ENCODE measurements around the gene ARF6. TPM values are rescaled to one million over a fixed set of nuclear protein-coding genes. Genes with fewer than 3 reads are reported as not detected.

ARF6 gene
- total RNA-seq, 1 donor from 2014 or later = 48.6 TPM

DNA sequence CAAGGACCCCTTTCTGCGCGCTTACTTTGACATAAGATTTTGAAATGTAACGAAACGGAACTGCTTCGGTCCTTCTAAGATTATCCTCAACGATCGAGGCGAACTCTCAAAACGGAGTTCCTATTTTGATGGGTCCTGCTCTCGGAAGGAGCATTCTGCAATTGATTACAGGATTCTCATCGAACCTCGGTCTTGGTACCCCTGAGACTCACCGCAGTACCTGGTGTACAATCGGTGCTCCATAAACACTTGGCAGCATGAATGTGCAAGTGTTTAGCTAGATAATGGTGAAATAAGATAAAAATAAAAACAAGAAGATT lies 39.8 kb upstream of the ARF6 start:
- no peak for TF ChIP-seq POLR2AphosphoS5 (IDR thresholded peaks at IDR 0.05; ENCODE audit: insufficient read depth in 1 of 2, low read depth in 1 of 2)
- TF ChIP-seq, protein P1, sequence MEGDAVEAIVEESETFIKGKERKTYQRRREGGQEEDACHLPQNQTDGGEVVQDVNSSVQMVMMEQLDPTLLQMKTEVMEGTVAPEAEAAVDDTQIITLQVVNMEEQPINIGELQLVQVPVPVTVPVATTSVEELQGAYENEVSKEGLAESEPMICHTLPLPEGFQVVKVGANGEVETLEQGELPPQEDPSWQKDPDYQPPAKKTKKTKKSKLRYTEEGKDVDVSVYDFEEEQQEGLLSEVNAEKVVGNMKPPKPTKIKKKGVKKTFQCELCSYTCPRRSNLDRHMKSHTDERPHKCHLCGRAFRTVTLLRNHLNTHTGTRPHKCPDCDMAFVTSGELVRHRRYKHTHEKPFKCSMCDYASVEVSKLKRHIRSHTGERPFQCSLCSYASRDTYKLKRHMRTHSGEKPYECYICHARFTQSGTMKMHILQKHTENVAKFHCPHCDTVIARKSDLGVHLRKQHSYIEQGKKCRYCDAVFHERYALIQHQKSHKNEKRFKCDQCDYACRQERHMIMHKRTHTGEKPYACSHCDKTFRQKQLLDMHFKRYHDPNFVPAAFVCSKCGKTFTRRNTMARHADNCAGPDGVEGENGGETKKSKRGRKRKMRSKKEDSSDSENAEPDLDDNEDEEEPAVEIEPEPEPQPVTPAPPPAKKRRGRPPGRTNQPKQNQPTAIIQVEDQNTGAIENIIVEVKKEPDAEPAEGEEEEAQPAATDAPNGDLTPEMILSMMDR (IDR thresholded peaks at IDR 0.05) = no peak
- no peak for TF ChIP-seq POLR2A (IDR thresholded peaks at IDR 0.05)
- Histone ChIP-seq H3K36me3 (peaks cover 0 to 8% of the 10 kb centered on the region in 2 donors), H3K27me3 (no peaks in the 10 kb centered on the region), H3K4me1 (peaks cover 21% of the 10 kb centered on the region), H3K27ac (peak overlapping the region; percentile 87), H3K4me3 (peak overlapping the region; percentile 78 to 84), H3K9me3 (no peaks in the 10 kb centered on the region)
- no peak for DNase-seq (ENCODE audit: extremely low spot score in 2 of 2)
- intact Hi-C loops (cut with DNase I) = no loop called here

DNA sequence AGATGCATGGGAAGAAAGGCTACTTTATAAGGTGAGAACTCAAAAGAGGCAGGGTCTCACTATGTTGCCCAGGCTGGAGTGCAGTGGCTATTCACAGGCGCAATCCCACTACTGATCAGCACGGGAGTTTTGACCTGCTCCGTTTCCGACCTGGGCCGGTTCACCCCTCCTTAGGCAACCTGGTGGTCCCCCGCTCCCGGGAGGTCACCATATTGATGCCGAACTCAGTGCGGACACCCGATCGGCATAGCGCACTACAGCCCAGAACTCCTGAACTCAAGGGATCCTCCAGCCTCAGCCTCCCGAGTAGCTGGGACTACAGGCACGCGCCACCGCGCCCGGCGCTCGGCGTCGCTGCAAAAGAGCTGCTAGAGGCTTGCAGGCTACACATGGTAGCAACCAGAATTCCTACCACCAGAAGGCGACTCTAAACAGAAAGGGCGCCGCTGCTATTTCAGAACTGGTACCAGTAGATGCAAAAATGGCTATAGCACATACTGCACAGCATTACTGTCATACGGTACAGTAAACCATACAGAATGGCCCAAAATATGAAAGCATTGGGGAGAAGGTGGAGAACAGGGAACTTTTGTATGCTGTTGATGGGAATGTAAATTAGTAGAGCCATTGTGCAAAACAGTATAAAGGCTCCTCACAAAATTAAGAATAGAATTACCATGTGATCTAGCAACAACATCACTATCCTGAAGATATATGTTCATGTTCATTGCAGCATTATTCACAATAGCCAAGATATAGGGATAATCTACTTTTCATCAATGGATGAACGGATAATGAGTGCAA lies 39.1 kb upstream of the ARF6 start:
- H3K9me3 ChIP-seq = no peaks in the 10 kb centered on the region
- peak overlapping the region; percentile 78 to 84 for H3K4me3 ChIP-seq
- TF ChIP-seq POLR2A (IDR thresholded peaks at IDR 0.05) (no peak), POLR2AphosphoS5 (IDR thresholded peaks at IDR 0.05; ENCODE audit: insufficient read depth in 1 of 2, low read depth in 1 of 2) (peak in 1 of 2 donors; percentile 66)
- TF ChIP-seq, protein P1 (IDR thresholded peaks at IDR 0.05) = peak; percentile 51 to 70 (median 67)
- peaks cover 0 to 8% of the 10 kb centered on the region in 2 donors for H3K36me3 ChIP-seq
- intact Hi-C loops (cut with DNase I) = no loop called here
- H3K27ac ChIP-seq = peak overlapping the region; percentile 87
- no peaks in the 10 kb centered on the region for H3K27me3 ChIP-seq
- no peak for DNase-seq (ENCODE audit: extremely low spot score in 2 of 2)
- H3K4me1 ChIP-seq = peaks cover 21% of the 10 kb centered on the region

DNA sequence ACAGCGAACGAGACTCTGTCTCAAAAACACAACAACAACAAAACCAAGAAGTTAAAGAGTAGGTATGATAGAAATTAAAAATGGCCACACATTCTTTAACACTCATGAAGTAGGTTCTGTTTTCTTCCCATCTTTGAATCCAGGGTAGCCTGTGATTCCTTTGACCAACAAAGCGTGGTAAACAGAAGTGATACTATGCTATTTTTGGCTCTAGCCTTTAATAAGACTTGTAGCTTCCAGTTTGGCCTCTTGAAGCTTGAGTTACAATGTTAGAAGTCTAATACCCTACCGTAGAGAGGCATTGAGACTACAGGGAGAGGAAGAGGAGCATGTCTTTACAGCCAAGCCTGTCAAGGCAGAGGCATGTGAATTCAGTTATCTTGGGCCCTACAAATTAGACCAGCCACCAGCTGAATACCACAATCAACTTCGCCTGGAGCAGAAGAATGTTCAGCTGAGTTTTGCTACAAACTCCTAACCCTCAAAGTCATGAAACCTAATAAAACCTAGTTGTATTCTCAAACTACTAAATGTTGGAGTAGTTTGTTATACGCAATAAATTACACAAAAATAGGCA lies 35.4 kb upstream of the ARF6 start:
- no peak for DNase-seq (ENCODE audit: extremely low spot score in 2 of 2)
- Histone ChIP-seq H3K27me3 (no peaks in the 10 kb centered on the region), H3K27ac (no peak overlapping the region), H3K36me3 (no peaks in the 10 kb centered on the region), H3K4me3 (no peak overlapping the region), H3K9me3 (no peaks in the 10 kb centered on the region), H3K4me1 (no peaks in the 10 kb centered on the region)
- TF ChIP-seq POLR2AphosphoS5 (IDR thresholded peaks at IDR 0.05; ENCODE audit: insufficient read depth in 1 of 2, low read depth in 1 of 2) = no peak
- TF ChIP-seq, protein P1 (IDR thresholded peaks at IDR 0.05) = no peak
- no peak for TF ChIP-seq POLR2A (IDR thresholded peaks at IDR 0.05)
- intact Hi-C loops (cut with DNase I) = no loop called here

DNA sequence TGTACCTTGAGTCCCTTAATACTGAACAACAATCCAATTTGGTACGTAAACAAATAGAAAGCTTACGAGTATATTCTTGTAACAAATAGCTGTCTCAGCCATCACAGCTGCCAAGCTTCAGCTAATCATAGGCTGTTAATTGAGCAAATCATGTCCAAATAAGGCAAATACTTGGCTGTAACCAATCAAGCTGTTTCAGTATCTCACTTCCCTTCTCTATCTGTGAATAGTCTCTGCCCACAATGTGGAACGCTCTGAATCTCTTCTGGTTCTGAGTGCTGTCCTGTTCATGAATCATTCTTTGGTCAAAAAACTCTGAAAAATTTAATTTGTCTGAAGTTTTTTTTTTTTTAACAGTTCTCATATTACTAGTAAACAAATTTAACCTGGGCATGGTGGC lies 34.5 kb upstream of the ARF6 start:
- Histone ChIP-seq H3K36me3 (no peaks in the 10 kb centered on the region), H3K4me1 (no peaks in the 10 kb centered on the region), H3K27ac (no peak overlapping the region), H3K4me3 (no peak overlapping the region), H3K27me3 (no peaks in the 10 kb centered on the region), H3K9me3 (no peaks in the 10 kb centered on the region)
- intact Hi-C loops (cut with DNase I) = no loop called here
- no peak for DNase-seq (ENCODE audit: extremely low spot score in 2 of 2)
- TF ChIP-seq POLR2AphosphoS5 (IDR thresholded peaks at IDR 0.05; ENCODE audit: insufficient read depth in 1 of 2, low read depth in 1 of 2) (no peak), POLR2A (IDR thresholded peaks at IDR 0.05) (no peak)
- TF ChIP-seq, protein P1 (IDR thresholded peaks at IDR 0.05) = no peak
